ENCODE data around the gene C19orf47.

DNA sequence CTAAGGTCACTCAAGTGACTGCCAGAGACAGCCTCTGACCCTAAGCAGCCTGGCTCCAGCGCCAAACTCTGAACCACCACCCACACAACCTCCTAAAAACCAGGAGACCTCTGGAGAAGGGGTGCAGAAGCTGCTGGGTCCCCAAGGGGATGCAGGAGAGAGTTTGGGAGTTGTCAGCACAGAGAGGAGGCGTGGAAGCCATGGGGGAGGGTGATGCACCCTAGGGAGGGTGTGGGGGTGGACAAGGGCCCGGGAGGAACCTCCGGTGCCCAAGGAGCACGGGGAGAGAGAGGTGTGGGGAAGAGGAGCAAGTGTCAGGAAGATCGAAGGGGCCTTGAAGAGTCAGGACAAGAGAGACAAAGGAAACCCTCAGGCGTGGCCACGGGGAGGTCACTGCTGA lies 43.9 kb upstream of the C19orf47 start:
- TF ChIP-seq, protein P1, sequence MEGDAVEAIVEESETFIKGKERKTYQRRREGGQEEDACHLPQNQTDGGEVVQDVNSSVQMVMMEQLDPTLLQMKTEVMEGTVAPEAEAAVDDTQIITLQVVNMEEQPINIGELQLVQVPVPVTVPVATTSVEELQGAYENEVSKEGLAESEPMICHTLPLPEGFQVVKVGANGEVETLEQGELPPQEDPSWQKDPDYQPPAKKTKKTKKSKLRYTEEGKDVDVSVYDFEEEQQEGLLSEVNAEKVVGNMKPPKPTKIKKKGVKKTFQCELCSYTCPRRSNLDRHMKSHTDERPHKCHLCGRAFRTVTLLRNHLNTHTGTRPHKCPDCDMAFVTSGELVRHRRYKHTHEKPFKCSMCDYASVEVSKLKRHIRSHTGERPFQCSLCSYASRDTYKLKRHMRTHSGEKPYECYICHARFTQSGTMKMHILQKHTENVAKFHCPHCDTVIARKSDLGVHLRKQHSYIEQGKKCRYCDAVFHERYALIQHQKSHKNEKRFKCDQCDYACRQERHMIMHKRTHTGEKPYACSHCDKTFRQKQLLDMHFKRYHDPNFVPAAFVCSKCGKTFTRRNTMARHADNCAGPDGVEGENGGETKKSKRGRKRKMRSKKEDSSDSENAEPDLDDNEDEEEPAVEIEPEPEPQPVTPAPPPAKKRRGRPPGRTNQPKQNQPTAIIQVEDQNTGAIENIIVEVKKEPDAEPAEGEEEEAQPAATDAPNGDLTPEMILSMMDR (IDR thresholded peaks at IDR 0.05), result no peak
- TF ChIP-seq POLR2A (IDR thresholded peaks at IDR 0.05) (no peak), POLR2AphosphoS5 (IDR thresholded peaks at IDR 0.05) (no peak)
